ENCODE data around the gene ATP11A.
"Not testable (repeated sequence)": the region's sequence is repeated elsewhere in the genome, so short reads cannot be mapped to it uniquely, and the experiment has no call there.

The ATP11A gene

GRCh38 chr13:112844879-112845278 is 155.0 kb downstream of the ATP11A start:
- DNase-seq, result no peak

- no peak for DNase-seq
These were observed 155.8 kb downstream of the ATP11A start for GRCh38 chr13:112845511-112846144.

- DNase-seq, result no peak
These were observed 156.7 kb downstream of the ATP11A start for GRCh38 chr13:112846411-112847115.

GRCh38 chr13:112849500-112849899 is 159.7 kb downstream of the ATP11A start:
- peak; percentile 92 for DNase-seq

- DNase-seq, result no peak
These were observed 160.4 kb downstream of the ATP11A start for GRCh38 chr13:112850273-112850672.

GRCh38 chr13:112851107-112852038 is 161.5 kb downstream of the ATP11A start:
- no peak for DNase-seq

- DNase-seq, result no peak
These were observed 162.6 kb downstream of the ATP11A start for GRCh38 chr13:112852392-112852791.

- no peak for DNase-seq
These were observed 163.0 kb downstream of the ATP11A start for GRCh38 chr13:112852808-112853207.

GRCh38 chr13:112854321-112854720 is 164.5 kb downstream of the ATP11A start:
- no peak for DNase-seq

GRCh38 chr13:112855859-112856258 is 166.0 kb downstream of the ATP11A start:
- DNase-seq, result no peak

GRCh38 chr13:112857914-112858490 is 168.2 kb downstream of the ATP11A start:
- DNase-seq, result no peak

- DNase-seq, result no peak
These were observed 169.4 kb downstream of the ATP11A start for GRCh38 chr13:112859128-112859816.

GRCh38 chr13:112859817-112860190 is 170.0 kb downstream of the ATP11A start:
- peak; percentile 27 for DNase-seq

GRCh38 chr13:112861876-112862615 is 172.2 kb downstream of the ATP11A start:
- no peak for DNase-seq

- not testable (repeated sequence) for DNase-seq
These were observed 173.5 kb downstream of the ATP11A start for GRCh38 chr13:112863356-112863755.

GRCh38 chr13:112865478-112865877 is 175.6 kb downstream of the ATP11A start:
- not testable (repeated sequence) for DNase-seq

GRCh38 chr13:112867301-112867711 is 177.5 kb downstream of the ATP11A start:
- DNase-seq, result no peak

GRCh38 chr13:112868308-112868707 is 178.5 kb downstream of the ATP11A start:
- DNase-seq, result no peak

- no peak for DNase-seq
These were observed 179.6 kb downstream of the ATP11A start for GRCh38 chr13:112869202-112870050.

- DNase-seq, result no peak
These were observed 180.2 kb downstream of the ATP11A start for GRCh38 chr13:112870051-112870331.

GRCh38 chr13:112870737-112871287 is 181.0 kb downstream of the ATP11A start:
- DNase-seq, result no peak
